Epithelial cell of esophagus (primary cell): ENCODE measurements around the gene COMMD3.

Experiments used
- DNase-seq: peaks from one replicate; pipeline ENCODE4 v3.0.0; 2010; ENCODE audit warnings: low read depth
- H3K4me3 ChIP-seq: 2 replicates; pipeline ENCODE4 v1.5.1; 2011; ENCODE audit warnings: mild to moderate bottlenecking, low read length, control low read depth
- TF ChIP-seq, protein P1 (sequence below): IDR thresholded peaks from 2 replicates; pipeline ENCODE4 v1.5.1; 2011; ENCODE audit warnings: low read depth, mild to moderate bottlenecking, low read length, control low read depth, inconsistent platforms; ENCODE audit not compliant: insufficient read depth; ENCODE audit errors: missing control alignments

COMMD3 gene

DNA sequence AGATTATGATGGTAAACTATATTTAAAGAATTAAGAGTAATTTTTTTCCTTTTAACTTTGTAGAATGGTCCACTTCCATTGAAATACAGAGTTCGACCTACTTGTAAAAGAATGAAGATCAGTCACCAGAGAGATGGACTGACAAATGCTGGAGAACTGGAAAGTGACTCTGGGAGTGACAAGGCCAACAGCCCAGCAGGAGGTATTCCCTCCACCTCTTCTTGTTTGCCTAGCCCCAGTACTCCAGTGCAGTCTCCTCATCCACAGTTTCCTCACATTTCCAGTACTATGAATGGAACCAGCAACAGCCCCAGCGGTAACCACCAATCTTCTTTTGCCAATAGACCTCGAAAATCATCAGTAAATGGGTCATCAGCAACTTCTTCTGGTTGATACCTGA is 13.0 kb downstream of the COMMD3 start:
- no peak overlapping the region for H3K4me3 ChIP-seq
- TF ChIP-seq, protein P1, sequence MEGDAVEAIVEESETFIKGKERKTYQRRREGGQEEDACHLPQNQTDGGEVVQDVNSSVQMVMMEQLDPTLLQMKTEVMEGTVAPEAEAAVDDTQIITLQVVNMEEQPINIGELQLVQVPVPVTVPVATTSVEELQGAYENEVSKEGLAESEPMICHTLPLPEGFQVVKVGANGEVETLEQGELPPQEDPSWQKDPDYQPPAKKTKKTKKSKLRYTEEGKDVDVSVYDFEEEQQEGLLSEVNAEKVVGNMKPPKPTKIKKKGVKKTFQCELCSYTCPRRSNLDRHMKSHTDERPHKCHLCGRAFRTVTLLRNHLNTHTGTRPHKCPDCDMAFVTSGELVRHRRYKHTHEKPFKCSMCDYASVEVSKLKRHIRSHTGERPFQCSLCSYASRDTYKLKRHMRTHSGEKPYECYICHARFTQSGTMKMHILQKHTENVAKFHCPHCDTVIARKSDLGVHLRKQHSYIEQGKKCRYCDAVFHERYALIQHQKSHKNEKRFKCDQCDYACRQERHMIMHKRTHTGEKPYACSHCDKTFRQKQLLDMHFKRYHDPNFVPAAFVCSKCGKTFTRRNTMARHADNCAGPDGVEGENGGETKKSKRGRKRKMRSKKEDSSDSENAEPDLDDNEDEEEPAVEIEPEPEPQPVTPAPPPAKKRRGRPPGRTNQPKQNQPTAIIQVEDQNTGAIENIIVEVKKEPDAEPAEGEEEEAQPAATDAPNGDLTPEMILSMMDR: no peak
- no peak for DNase-seq

DNA sequence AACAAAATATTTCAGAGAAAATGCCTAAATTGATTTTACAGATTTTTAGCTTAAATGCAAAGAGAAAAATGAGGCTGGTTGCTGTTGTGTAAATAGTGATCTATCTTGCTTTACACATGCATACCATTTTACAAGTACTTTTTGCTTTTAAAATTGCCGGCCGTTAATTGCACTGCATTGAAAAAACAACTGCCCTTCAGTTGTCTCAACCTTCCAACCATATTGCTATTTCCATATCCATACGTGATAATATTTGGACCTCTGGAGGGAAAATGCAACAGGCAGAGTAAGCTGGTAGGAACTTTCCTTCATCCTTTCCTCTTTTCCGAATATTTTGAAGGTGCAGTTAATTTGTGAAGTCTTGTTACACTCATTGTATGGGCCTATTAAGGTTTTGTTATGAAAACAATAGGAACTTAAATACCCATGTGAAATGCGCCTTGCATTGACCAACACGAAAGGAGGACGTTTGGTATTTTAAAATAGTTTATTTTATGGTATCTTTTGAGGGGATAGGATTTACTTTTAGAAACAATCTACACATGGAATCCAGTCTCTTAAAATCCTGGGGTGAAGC is 16.0 kb downstream of the COMMD3 start:
- no peak overlapping the region for H3K4me3 ChIP-seq
- TF ChIP-seq, protein P1: no peak
- no peak for DNase-seq

DNA sequence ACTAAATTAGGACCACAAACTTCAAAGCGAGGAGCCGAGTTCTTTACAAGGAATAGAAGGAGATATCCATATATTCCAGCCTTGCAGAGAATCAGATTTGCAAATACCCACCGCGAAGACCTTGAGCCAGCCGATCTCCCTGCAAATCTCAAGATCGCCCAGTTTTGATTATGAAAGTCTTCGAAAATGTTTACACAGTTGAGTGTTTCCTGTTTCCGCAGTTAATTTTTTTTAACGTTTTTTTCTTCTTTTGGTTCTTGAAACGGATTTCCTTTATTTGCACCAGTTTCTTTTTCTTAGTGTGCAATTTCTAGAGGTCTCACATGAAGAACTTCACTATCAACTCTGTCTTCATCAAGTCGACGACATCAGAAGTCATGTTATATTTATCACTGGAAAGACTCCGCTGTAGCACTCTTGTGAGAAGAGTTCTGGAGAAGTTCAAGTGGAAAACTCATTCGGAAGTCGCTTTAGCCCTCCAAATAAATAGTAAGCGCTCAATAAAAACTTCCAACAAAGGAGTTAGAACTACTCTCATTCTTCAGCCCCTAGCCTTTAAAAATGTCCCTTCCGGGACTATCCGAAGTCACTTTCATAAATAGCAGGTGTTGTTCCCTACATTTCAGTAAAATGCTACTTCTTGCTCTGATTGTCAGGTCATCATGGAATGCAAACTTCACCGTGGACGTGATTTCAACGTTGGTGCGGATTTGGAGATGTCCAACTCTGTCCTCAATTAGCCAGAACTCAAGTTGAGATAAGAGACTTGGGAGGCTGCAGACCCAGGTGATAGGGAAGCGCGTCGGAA is 17.2 kb downstream of the COMMD3 start:
- TF ChIP-seq, protein P1: no peak
- DNase-seq: no peak
- no peak overlapping the region for H3K4me3 ChIP-seq

DNA sequence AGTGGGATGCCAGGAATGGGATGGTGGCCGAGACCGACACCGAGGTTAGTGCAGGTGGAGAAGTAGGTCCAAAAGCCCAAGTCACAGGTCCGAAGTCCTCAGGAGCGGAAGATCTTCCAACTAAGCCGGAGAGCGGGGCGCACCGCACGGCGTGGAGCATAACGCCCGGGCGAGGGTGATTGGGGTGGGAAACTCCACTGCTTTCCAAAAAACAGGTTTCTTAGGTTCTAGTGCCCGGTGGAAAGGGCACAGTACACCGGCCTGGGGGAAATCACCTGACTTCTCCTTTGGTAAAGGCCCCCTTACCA is 17.7 kb downstream of the COMMD3 start:
- H3K4me3 ChIP-seq: peak overlapping the region; percentile 26
- no peak for DNase-seq
- TF ChIP-seq, protein P1: no peak

DNA sequence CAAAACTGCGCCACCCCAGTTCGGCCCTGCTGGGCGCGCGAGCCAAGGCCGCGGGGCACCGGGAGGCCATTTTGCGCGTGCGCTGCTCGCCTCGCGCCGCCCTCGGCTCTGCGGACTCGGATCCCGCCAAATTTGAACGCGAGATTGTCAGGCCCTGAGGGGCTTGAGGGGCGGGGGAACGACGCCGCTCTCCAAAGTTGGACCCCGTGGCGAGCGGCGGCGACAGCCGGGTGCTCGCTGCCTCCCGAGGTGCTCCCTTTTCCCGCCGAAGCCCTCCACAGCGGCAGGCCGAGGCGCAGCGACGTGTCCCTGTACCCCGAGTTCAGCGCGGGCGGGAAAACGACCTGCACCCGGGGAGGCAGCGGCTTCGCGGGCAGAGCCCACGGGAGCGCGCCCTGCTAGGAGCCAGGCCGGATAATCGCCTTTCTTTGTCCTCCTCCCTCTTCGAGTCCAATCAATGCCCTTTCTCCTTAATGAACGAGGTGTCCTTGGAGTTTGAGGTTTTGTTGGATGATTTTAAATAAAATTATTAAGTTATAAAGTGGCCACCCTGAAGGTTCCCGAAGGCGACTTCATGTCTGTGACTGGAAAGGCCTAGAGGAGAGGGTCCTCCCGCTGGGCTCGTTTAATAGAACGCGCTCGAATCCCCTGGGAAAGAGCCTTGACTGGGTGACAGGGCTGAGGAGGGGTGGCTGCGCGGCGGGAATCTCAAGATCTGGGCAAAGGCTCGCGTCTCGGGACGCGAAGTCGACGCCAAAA is 18.4 kb downstream of the COMMD3 start:
- TF ChIP-seq, protein P1: no peak
- DNase-seq: no peak
- peak overlapping the region; percentile 45 for H3K4me3 ChIP-seq

DNA sequence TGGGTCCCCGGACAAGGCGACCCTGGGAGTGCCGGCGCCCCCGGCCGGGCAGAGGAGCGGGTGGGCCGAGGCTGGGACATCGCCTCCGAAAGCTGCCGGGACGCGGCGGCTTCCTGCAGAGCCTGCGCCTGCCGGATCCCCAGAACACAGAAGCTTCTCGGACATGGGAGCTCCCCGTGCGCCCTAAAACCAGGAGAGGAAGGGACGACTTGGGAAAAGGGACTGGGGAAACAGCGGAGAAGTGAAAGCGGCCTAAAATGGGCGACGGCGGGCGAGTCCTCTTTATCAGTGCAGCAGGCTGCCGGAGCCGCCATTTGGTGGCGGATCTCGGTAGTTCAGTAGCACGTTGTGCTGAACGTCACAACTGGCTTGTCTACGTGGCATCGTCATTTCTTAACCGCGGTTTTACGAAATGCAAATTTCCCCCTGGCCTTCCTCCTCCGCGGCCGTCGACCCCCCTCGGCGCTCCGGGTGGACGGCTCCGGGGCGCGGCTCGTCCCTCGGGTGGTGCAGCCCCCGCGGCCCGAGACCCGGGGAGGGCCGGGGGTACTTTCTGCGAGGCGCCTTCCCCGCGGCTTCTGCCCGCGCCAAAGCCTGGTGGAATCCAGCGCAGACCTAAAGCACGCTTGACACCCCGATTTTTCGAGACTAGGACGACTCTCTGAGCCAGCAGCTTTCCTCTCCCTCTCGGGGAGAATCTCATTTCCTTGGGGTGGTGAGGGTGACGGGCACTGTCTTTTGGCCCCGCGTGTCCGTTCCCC is 19.2 kb downstream of the COMMD3 start:
- peak; percentile 35 for DNase-seq
- TF ChIP-seq, protein P1: peak; percentile 21
- H3K4me3 ChIP-seq: peak overlapping the region; percentile 45
